HG03354 (cell line): ENCODE data around the gene KLHDC7A.

Experiments
- ATAC-seq: cut with Tn5 transposase; IDR thresholded peaks from one replicate; pipeline ENCODE4 v1.9.1; 2021; ENCODE audit warnings: mild to moderate bottlenecking; ENCODE audit not compliant: unreplicated experiment, poor library complexity, severe bottlenecking

The KLHDC7A gene

DNA sequence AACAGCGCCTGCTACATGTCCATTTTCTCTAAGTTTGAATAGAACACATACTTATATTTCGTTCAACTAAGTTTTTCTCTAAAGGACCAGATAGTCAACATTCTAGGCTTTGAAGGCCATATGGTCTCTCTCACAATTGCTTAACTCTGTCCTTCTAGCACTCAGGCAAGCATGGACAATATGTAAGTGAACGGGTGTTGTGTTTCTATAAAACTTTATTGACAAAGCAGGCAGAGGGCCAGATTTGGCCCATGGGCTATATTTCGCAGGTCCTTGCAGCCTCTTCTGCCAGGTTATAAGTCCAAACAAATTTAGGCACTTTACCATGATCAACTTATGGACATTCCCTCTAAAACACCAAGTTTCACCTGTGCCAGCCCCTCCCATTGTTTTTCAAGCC is 21.1 kb downstream of the KLHDC7A start:
- ATAC-seq, result no peak

DNA sequence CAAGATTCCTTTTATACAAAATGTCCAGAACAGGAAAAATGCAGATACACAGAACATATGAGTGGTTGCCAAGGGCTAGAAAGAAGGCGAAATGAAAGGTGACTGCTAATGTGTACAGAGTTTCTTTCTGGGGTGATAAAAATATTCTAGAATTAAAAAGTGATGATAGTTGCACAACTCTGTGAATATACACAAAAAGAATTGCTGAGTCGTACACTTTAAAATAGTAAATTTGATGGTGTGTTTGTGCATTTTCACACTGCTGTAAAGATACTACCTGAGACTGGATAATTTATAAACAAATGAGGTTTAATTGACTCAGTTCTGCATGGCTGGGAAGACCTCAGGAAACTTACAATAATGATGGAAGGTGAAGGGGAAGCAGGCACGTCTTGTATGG is 23.9 kb downstream of the KLHDC7A start:
- ATAC-seq, result no peak

DNA sequence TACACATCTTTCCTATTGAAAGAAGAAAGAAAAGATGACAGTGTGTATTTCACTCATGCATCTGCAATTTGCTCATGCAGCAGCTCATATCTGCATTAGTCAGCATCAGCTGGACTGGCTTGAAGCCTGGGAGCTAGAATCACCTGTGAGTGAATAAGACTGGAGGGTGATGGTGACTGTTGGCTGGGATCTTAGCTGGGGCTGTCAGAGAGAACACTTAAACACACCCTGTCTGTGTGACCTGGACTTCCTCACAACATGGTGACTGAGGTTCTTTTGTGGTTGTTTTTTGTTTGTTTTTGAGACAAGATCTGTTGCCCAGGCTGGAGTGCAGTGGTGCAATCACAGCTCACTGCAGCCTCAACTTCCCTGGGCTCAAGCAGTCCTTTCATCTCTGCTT is 24.9 kb downstream of the KLHDC7A start:
- no peak for ATAC-seq

DNA sequence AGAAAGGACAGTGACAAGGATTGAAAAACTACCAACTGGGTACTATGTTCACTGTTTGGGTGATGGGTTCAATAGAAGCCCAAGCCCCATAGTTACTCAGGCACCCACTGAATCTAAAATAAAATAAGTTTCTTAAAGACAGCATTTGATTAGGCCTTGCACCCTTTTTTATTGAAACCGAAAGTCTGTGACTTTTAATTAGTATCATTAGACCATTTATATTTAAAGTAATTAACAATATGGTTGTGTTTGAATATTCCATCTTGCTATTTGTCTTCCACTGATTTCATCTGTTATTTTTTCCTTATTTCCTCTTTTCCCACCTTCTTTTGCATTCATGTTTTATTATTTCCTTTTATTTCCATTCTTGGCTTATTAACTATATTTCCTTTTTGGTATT is 27.4 kb downstream of the KLHDC7A start:
- no peak for ATAC-seq

DNA sequence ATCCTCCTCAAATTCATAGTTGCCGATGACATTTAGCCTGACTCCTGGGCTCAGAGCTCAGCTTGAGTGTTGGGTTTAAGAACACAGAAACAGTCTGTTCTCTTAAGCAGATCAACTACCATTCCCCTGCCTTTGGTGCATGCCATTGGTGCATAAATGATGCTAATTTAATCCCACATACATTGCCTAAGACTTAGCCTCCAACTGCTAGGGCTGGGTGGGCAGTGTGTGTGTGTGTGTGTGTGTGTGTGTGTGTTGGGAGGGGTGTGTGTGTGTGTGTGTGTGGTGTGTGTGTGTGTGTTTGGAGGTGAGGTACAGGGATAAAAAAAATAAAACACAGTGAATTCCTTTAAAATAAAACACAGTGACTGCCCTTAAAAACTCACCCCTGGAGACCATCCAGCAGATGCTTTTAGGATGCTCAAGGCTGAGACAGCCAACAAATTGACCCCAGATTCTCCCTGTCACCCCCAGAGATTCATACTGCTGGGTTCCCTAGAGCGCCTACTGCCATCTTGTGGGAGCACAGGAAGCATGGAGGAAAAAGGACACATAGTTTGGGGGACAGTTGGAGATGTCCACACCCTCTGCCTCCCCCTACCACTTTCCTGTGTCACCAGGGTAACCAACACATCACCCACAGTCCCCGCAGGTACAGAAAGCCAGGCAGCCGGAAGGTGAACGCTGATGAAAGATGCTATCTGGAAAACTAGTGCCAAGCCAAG is 30.6 kb downstream of the KLHDC7A start:
- ATAC-seq, result no peak

DNA sequence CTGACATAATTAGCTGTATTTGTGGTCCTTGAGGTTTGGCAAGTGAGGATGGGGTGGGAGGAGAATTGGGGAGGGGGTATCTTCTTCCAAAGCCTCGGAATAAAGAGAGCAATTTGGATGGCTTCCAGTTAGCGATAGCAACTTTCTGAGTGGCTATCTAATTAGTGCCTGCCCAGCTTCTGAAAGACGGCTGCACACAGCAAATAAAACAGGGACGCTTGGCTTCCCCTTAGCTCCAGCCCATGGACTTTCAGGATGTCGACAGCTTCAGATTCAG is 31.1 kb downstream of the KLHDC7A start:
- no peak for ATAC-seq

DNA sequence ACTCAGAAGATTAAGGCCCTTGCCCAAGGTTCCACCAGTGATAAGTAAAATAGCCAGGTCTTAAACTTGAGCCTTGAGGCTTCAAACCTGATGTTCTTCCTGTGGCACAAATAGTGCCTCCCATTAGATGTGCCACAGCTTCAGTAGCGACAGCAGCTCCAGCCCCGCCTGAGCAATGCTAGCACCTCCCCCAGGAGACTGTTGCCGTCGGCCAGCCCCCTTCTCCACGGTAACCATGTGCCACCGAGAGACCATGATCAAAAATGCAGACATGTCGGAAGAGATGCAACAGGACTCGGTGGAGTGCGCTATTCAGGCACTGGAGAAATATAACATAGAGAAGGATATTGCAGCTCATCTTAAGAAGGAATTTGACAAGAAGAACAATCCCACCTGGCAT is 32.2 kb downstream of the KLHDC7A start:
- no peak for ATAC-seq

DNA sequence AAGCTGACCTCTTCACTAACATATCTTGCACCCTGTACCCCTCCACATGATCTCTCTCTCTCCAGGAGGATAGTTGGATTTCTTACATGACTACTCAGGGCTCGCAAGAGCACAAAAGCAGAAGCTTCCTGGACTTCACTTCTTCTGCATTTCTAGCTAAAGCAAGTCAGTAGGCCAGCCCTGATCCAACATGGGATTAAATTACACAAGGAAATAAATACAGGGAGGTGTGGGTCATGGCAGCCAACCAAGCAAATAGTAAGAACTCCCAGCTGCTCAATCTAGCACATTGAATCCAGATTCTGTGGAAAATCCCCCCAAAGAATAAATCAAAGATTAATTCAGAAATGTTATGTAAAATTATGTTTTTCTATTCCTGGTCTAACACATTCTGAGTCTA is 33.3 kb downstream of the KLHDC7A start:
- no peak for ATAC-seq

DNA sequence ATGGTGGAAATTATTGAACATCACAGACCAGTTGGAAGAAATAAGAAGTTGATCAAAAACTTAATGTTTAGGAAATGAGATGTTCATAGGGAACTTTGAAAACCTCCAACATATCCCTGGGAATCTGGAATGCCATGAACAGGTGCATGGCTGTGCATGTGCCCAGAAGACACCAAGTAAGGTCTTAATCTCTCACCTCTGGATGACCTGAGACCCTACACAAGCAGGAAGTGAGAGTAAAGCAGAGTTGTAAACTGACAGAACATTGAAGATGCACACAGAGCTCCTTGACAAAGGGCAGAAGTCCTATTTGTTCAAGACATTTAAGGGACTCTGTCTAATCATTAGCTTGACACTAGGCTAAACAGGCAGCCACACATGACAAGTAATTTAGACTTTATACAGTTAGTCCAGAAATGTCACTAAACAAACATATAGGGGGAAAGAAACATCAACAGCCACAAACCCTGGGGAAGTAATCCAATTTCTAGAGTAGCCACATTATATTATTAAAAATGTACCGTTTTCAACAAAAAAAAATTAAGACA is 34.5 kb downstream of the KLHDC7A start:
- ATAC-seq, result no peak

DNA sequence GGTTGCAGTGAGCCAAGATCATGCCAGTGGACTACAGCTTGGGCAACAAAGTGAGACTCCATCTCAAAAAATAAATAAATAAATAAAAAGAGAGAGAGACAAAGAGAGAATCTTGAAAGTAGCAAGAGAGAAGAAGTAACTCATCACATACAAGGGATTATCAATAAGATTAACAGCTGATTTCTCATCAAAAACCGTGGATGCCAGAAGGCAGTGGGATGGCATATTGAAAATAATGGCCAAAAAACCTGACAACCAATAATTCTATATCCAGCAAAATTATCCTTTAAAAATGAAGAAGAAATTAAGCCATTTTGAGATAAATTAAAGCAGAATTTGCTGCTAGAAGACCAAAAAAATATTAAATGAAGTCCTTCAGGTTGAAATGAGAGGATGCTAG is 35.7 kb downstream of the KLHDC7A start:
- no peak for ATAC-seq

DNA sequence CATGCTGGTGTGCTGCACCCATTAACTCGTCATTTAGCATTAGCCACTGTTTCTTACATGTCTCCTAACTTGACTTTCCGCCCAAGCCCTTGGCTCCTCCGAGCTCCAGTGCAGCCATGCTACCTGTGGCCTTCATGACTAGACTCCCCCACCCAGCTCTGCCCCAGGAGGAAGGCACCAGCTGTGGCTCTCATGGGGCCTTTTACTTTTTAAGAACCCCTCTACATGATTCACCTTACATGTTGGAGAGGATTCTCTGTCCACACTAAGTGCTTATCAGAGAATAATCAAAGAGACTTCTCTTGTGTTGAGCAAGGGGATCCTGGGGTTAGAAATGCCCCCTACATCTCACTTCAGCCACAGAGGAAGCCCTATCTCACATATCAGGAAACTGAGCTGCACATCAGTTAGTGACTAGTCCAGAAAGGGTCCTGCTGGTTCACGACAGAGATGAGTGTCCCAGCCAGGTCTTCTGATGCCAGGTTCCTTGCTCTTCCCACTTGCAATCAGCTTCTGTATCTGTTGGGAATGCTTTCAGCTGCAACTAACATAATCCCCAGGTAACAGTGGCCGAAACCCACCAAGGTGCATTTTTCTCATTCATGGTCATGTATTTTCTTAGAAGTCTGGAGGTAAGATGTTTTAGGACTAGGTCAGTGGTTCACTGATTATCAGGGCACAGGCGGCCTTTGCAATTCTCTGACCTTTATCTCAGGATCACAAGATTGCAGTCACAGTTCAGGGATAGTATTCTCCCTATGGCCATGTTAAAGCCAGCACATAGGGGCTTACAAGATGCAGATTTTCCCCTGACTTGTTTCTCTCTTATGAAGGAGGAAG is 45.9 kb downstream of the KLHDC7A start:
- ATAC-seq, result no peak

DNA sequence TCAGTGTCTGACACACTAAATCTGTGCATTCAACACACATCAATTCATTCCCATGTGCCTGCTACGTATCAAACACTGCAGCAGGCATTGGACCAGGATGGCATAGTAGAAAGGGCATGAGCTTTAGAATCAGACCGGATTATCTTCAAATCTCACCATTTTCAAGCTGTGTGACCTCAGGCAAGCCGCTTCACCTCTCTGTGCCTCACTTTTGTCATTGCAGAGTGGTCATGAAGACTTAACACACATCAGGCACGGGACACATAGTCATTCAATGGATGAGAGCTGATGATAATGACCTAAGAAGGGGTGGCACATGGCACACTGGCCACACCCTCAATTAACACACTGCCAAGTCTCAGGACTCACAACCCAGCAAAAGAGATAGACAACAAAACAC is 46.8 kb downstream of the KLHDC7A start:
- no peak for ATAC-seq

DNA sequence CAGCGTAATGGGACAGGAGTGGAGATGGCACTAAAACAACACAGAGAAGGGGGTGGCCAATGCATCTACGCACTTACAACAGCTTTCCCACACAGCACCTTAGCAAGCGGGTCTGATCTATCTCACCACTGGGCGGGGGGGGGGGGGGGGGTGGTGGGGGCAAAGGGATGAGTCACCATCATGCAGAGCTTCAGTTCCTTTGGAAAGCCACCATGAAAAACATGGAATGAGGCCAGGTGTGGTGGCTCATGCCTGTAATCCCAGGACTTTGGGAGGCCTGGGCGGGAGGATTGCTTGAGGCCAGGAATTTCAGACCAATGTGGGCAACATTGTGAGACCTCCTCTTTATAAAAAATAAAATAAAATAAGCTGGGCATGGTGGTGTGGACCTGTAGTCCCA is 47.2 kb downstream of the KLHDC7A start:
- no peak for ATAC-seq

DNA sequence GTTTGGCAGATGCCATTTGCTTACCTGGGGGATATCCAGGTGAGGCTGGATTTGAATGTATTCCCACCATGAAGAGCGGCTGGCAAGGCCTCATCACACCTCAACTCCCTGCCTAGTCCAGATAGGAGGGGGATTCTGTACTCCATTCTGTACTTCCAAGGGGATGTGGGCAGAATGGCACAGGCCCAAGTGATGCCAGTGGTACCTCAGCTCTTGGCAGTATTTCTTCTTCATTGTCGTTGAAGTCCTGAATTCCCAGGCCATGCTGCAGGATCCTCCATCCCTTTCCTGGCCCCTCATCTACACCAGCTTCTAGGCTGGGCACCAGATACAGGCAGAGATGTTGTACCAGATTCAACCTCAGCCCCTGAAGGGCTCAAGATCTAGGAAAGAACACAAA is 47.9 kb downstream of the KLHDC7A start:
- ATAC-seq, result no peak

DNA sequence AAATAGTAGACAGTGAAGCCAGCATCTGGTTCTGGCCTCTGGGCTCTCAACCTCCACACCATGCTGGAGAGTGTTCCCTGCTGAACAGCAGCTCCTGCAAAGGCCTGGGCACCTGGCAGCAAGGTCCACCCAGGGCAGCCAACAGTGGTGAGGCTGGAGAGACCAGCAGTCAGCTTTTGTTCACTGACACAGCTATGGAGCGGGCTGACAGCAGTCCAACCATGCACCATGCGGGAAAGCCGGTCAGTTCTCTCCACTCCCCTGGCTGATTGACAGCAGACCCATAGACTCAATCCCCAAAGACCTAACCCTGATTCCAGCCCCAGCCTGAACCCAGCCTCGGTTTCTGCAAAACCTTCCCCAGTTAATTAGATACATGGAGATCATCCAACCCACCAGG is 49.0 kb downstream of the KLHDC7A start:
- no peak for ATAC-seq

DNA sequence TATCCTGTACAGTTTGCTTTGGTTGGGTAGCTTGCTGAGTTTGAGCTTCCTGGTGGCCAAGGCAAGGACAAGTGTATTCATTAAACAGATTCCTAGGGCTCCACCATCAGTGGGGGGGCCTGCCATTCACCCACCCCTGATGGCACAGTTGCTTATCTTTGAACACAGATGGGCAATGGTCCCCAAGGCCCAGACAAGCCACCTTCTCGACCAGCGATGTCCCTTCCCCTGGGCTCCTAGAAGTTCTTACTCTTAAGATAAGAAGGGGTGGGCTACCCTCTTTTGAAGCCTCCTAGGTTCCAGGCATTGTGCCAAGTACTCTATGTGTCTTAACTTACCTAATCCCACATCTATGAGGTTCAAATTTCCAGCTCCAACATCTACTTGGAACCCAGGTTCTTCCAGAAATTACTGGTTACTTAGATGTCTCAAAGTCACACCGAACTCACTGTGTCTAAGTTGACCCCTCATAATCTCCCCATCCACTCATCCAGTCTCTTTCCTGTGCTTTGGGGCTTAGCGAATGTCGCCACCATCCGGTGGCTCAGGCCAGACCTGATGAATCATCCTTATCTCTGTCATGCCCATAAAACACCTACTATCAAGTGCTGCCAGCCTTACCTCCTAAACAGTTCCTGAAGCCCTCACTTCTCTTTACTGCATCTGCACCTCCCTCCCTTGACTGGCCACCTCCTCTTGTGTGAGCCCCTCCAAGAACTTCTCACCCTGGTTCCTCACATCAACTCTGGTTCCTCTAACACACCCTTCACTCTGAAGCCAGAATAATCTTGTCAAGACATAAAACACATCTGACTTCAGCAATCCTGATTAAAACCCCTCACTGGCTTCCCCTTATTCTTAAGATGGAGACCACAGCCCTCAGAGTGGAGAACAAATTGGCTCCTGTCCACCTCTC is 50.1 kb downstream of the KLHDC7A start:
- no peak for ATAC-seq

DNA sequence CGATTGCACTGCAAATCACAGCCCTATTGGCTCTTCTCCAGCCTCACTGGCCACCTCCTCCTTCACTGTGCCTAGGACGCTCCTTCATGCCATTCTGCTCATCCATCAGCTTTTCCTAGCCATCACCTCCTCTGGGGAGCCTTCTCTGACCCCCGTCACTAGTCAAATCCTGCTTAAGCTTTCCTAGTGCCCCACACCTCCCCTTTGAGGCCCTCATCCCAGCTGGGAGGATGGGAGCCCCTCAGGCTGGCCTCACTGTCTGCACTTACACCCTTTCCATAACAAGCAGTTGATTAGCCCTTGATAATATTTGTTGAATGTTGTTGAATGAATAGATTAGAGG is 50.7 kb downstream of the KLHDC7A start:
- ATAC-seq, result no peak

DNA sequence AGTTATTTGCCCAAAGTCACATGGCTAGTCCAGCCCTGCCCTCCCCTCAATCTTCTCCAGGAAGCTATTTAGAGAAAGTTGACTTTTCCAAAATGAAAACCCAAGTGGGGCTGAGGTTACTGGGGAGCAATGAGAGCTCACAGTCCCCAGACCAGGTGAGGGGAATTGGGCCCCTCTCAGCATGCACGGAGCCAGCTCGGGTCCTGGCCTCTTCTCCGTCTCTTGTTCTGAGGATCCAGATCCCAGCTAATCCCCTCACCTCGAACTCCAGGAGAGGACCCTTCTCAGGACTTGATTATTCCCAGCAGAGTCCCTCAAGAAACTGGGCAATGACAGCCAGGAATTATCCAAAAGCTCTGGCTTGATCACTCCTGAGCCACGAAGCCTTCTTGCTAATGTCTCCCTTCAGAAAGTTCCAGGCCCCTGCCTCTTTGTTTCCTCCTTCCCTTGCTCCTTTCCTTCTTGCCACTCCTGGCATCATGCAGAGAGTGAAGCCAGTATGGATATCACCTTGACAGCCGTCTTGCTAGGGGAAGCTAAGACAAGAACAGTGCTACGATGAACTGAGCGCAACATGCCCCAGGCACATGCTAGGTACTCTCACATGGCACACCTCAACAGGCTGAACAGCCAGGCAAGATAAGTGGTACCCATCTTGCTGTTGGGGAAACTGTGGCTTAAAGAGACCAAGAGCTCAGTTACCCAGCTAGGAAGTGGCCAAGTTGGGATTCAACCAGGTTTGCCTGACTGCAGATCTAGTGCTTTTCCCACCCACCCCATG is 51.9 kb downstream of the KLHDC7A start:
- ATAC-seq, result no peak

DNA sequence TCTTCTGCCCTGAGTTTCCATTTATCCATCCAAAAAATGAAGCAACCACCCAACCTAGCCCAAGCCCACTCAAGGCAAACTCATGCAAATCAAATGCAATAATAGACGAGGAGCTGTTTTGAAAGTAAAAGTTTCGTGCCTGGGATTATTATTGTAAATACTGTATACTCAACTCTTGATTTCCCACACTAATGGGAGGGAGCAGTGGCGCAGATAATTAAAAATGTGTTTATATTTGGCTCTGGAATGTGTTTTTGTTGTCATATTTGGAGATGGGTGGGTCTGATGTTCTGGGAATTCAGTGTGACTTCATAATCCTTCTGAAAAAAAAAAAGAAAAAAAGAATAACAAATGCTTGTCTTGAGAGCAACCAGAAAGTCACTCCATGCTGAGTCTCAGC is 52.5 kb downstream of the KLHDC7A start:
- no peak for ATAC-seq

DNA sequence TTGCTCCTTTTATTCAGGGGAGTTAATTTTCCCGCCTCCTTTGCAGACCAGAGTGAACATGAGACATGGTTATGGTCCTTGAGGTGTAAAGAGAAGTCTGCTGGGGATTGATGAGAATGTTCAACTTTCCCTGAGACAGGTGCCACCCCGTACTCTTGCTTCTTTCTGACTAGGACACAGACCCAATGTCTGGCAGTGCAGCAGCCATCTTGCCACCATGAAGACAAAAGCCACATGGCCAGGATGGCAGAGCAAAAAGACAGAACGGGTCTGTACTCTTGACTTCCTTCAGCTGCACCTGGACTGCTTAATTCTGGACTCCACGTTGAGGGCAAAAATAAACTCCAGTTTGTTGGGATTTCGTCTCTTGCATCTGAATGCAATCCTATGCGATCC is 54.1 kb downstream of the KLHDC7A start:
- no peak for ATAC-seq
